Panc1 (cell line): ENCODE measurements around the gene PRR35. TPM values are rescaled to one million over a fixed set of nuclear protein-coding genes. Genes with fewer than 3 reads are reported as not detected.

Source experiments
- ATAC-seq: fragments of 200-7000 bp; cut with Tn5 transposase; 2 replicates; pipeline ENCODE4 v1.9.1; 2020; ENCODE audit warnings: mild to moderate bottlenecking, moderate library complexity
- BruUV-seq: library from RNA; stranded (reverse); fragments of 400-500 nt; replicated peaks from 2 replicates; lab custom pipeline; 2021; lab: Mats Ljungman, UMichigan
- CTCF ChIA-PET: fragments of 300-600 bp; sonication (Branson Sonifier 250); formaldehyde crosslinking; loops from one replicate; lab custom pipeline; 2022; ENCODE audit warnings: antibody characterized with exemption; lab: Charles Lee
- POLR2A ChIA-PET: fragments of 300-600 bp; sonication (Branson Sonifier 250); formaldehyde crosslinking; loops from one replicate; lab custom pipeline; 2022; ENCODE audit warnings: antibody characterized with exemption; lab: Charles Lee
- DNase-seq: peaks from one replicate; pipeline ENCODE4 v3.0.0-alpha.2; 2010; ENCODE audit warnings: low read depth, low spot score
- H3K27ac ChIP-seq: 2 replicates; pipeline ENCODE4 v1.5.1; 2011; ENCODE audit warnings: mild to moderate bottlenecking, low read length, inconsistent platforms
- H3K27me3 ChIP-seq: fragments of 200-500 bp; sonication (Bioruptor generic); 2 replicates; pipeline ENCODE4 v1.6.0; 2014; ENCODE audit warnings: low read length, inconsistent platforms; ENCODE audit not compliant: control insufficient read depth, insufficient read depth
- H3K36me3 ChIP-seq: fragments of 200-500 bp; sonication (Bioruptor generic); 2 replicates; pipeline ENCODE4 v1.5.1; 2014; ENCODE audit warnings: inconsistent platforms, mild to moderate bottlenecking, low read length, moderate library complexity; ENCODE audit not compliant: control insufficient read depth, insufficient read depth
- H3K4me1 ChIP-seq: 2 replicates; pipeline ENCODE4 v1.5.1; 2011; ENCODE audit warnings: inconsistent platforms, mild to moderate bottlenecking, low read length, moderate library complexity; ENCODE audit not compliant: control insufficient read depth, insufficient read depth
- H3K4me3 ChIP-seq, 2 experiments: 2 replicates each; pipeline ENCODE4 v1.5.1; 2011 to 2012; ENCODE audit warnings: low read depth in 2 of 2, low read length in 2 of 2, mild to moderate bottlenecking in 2 of 2, inconsistent platforms in 1 of 2, moderate library complexity in 1 of 2
- H3K9me3 ChIP-seq: fragments of 200-500 bp; sonication (Bioruptor generic); 2 replicates; pipeline ENCODE4 v1.5.1; 2014; ENCODE audit warnings: low read depth, mild to moderate bottlenecking, inconsistent platforms, low read length, moderate library complexity; ENCODE audit not compliant: control insufficient read depth, insufficient read depth
- CTCF ChIP-seq: fragments of 450-650 bp; IDR thresholded peaks from 2 replicates; pipeline ENCODE4 v1.5.1; 2017; ENCODE audit warnings: mild to moderate bottlenecking
- POLR2AphosphoS5 ChIP-seq: IDR thresholded peaks from 2 replicates; pipeline ENCODE4 v1.6.1; 2012; ENCODE audit warnings: mild to moderate bottlenecking, low read depth, low read length, moderate library complexity
- REST ChIP-seq, 2 experiments: IDR thresholded peaks; 2 replicates each; pipeline ENCODE4 v1.6.1; 2011 to 2012; ENCODE audit warnings: low read depth in 2 of 2, control low read depth in 1 of 2, low read length in 1 of 2, mild to moderate bottlenecking in 1 of 2, moderate library complexity in 1 of 2; ENCODE audit not compliant: insufficient read depth in 1 of 2
- SIN3A ChIP-seq: IDR thresholded peaks from 2 replicates; pipeline ENCODE4 v1.6.1; 2012; ENCODE audit warnings: low read depth, mild to moderate bottlenecking, low read length, moderate library complexity, borderline replicate concordance; ENCODE audit not compliant: insufficient read depth
- TCF7L2 ChIP-seq: IDR thresholded peaks from 2 replicates; pipeline ENCODE4 v1.6.1; 2011; ENCODE audit warnings: mild to moderate bottlenecking, low read depth, low read length, inconsistent platforms
- in situ Hi-C: cut with HindIII; loops from 2 replicates; pipeline ENCODE4 v1.10.0; 2016; ENCODE audit warnings: low sequenced_read_pairs, low pct_unique_long_range_greater_than_20kb
- intact Hi-C: fragments of 100-400 bp; cut with micrococcal nuclease; formaldehyde crosslinking; loops from one replicate; pipeline ENCODE4 v1.10.0; 2022; ENCODE audit not compliant: unreplicated experiment
- total RNA-seq: library from RNA; stranded (reverse); gene quantifications from one replicate; pipeline ENCODE4 v1.2.1, GENCODE V29; 2021; ENCODE audit not compliant: unreplicated experiment

PRR35 gene
- total RNA-seq, 1 experiment from 2014 or later: 2.2 TPM

GRCh38 chr16:559411-560203 is 587 bp upstream of the PRR35 start:
- Histone ChIP-seq H3K4me1 (peaks cover 32% of the 10 kb centered on the region), H3K27me3 (no peaks in the 10 kb centered on the region), H3K9me3 (no peaks in the 10 kb centered on the region), H3K27ac (no peak overlapping the region), H3K4me3 (no peak overlapping the region), H3K36me3 (no peaks in the 10 kb centered on the region)
- no peak for DNase-seq
- POLR2A ChIA-PET: no interaction called here
- peak; percentile 38 for ATAC-seq
- no peak for TF ChIP-seq POLR2AphosphoS5
- no peak for TF ChIP-seq TCF7L2
- TF ChIP-seq CTCF: no peak
- no peak for TF ChIP-seq SIN3A
- TF ChIP-seq REST (IDR thresholded peaks at IDR 0.05; ENCODE audit: insufficient read depth in 1 of 2, low read depth in 2 of 2, low read length in 1 of 2): no peak
- intact Hi-C loops (no loop called here), in situ Hi-C loops (no loop called here)
- CTCF ChIA-PET: no interaction called here
- BruUV-seq: no TSS peak

- ATAC-seq: no peak
- ChIA-PET POLR2A (interaction anchor here (0.5 kb wide), 1 partner anchor 47 kb away, joined by 3 read pairs; no protein-coding TSS in a partner anchor), CTCF (no interaction called here)
- intact Hi-C loops (no loop called here), in situ Hi-C loops (no loop called here)
- H3K4me1 ChIP-seq: peaks cover 38% of the 10 kb centered on the region
- 0 out of 4 replicates have a peak overlapping the region, but pooled peaks of 1 of the 2 experiments have one; percentile 7 for H3K4me3 ChIP-seq
- H3K27ac ChIP-seq: no peak overlapping the region
- H3K36me3 ChIP-seq: no peaks in the 10 kb centered on the region
- BruUV-seq: no TSS peak
- TF ChIP-seq TCF7L2: no peak
- no peak for TF ChIP-seq REST (IDR thresholded peaks at IDR 0.05; ENCODE audit: insufficient read depth in 1 of 2, low read depth in 2 of 2, low read length in 1 of 2)
- TF ChIP-seq CTCF: no peak
- no peak for TF ChIP-seq POLR2AphosphoS5
- DNase-seq: no peak
- H3K27me3 ChIP-seq: no peaks in the 10 kb centered on the region
- no peaks in the 10 kb centered on the region for H3K9me3 ChIP-seq
Measured at GRCh38 chr16:560701-561412, 663 bp downstream of the PRR35 start.
